ENCODE measurements around the gene SYNE1. TPM values are rescaled to one million over a fixed set of nuclear protein-coding genes. Genes with fewer than 3 reads are reported as not detected.

The SYNE1 gene
- total and polyA plus RNA-seq, 10 of the 15 experiments (the other 5 are each of a cell fraction or from before 2014, with no cell fraction given) = 2.3 to 28.7 (median 14.1) TPM

DNA sequence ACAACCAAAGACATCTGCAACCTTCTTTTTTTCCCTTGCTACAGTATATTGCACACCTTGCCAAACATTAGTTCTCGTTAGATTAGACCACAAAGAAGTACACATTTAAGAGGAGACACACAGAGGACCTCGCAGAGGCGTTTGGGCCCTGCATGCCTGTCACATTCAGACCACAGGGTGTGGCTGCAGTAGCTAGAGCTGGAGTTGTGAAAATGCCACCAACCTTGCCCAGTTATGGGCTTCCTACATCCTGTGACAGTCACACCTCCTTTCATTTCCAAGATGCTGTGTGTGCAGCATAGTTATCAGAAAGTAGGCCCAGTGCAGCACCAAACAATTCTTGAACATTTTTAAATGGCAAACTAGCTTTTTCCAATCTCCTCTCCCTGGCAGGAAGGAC lies 2.4 kb downstream of the SYNE1 start:
- peaks cover 4 to 13% of the 10 kb centered on the region in 2 experiments for H3K27me3 ChIP-seq (replicated peaks in 1 of 2; ENCODE audit: control insufficient read depth in 2 of 2, insufficient read depth in 2 of 2, low read length in 1 of 2)
- SMC1A ChIA-PET (ENCODE audit: uncharacterized antibody, unreplicated experiment) = no interaction called here
- H3K9me3 ChIP-seq (replicated peaks; ENCODE audit: control insufficient read depth, insufficient read depth, low read length) = no peaks in the 10 kb centered on the region
- BruUV-seq (replicated peaks) = no TSS peak
- no peak overlapping the region for H2AFZ ChIP-seq (ENCODE audit: control insufficient read depth, low read depth, low read length)
- H3K27ac ChIP-seq (ENCODE audit: control insufficient read depth, insufficient read depth) = no peak overlapping the region
- DNase-seq (ENCODE audit: low read depth, low spot score) (no peak), FAIRE-seq (peak; percentile 73), ATAC-seq (peak; percentile 81)
- no peaks in the 10 kb centered on the region for H3K79me2 ChIP-seq (ENCODE audit: control insufficient read depth, insufficient read depth, low read length)
- TF ChIP-seq NFYA (IDR thresholded peaks at IDR 0.05; ENCODE audit: borderline replicate concordance, low read depth, low read length) = no peak
- TF ChIP-seq SRF (IDR thresholded peaks at IDR 0.05; ENCODE audit: low read depth in 2 of 2, low read length in 2 of 2) = peak; percentile 79 to 88; a peak in 3 of 4 replicates
- peaks cover 4% of the 10 kb centered on the region; the same call in 1 of the 2 replicates for H3K4me1 ChIP-seq (ENCODE audit: control insufficient read depth, insufficient read depth, low read length)
- intact Hi-C loops (cut with micrococcal nuclease; ENCODE audit: unreplicated experiment) = no loop called here
- 4% methylated on average over 3 of the region's 3 CpGs for WGBS (ENCODE audit: insufficient coverage, insufficient replicate concordance, low lambda C conversion rate, missing lambda C conversion rate)
- CTCF ChIA-PET = interaction anchor here (0.8 kb wide), 1 partner anchor 83 kb away, joined by 3 read pairs; no protein-coding TSS in a partner anchor
- H3K4me2 ChIP-seq (ENCODE audit: control insufficient read depth, insufficient read depth) = no peak overlapping the region
- no peaks in the 10 kb centered on the region for H3K36me3 ChIP-seq (ENCODE audit: control insufficient read depth in 2 of 2, insufficient read depth in 2 of 2, low read length in 1 of 2)
- RAD21 ChIA-PET (ENCODE audit: unreplicated experiment) = no interaction called here
- in situ Hi-C loops (cut with MboI) = no loop called here
- H3K9ac ChIP-seq (ENCODE audit: control insufficient read depth, insufficient read depth, low read length) = no peak overlapping the region
- no peak overlapping the region for H3K4me3 ChIP-seq
- H4K20me1 ChIP-seq (ENCODE audit: control insufficient read depth, insufficient read depth) = no peaks in the 10 kb centered on the region
- POLR2A ChIA-PET = no interaction called here

- Histone ChIP-seq H3K9me3 (replicated peaks; ENCODE audit: control insufficient read depth, insufficient read depth, low read length) (no peaks in the 10 kb centered on the region), H3K9ac (ENCODE audit: control insufficient read depth, insufficient read depth, low read length) (no peak overlapping the region), H4K20me1 (ENCODE audit: control insufficient read depth, insufficient read depth) (no peaks in the 10 kb centered on the region), H3K36me3 (ENCODE audit: control insufficient read depth in 2 of 2, insufficient read depth in 2 of 2, low read length in 1 of 2) (no peaks in the 10 kb centered on the region), H3K4me3 (no peak overlapping the region), H3K79me2 (ENCODE audit: control insufficient read depth, insufficient read depth, low read length) (no peaks in the 10 kb centered on the region), H3K27ac (ENCODE audit: control insufficient read depth, insufficient read depth) (no peak overlapping the region), H3K27me3 (replicated peaks in 1 of 2; ENCODE audit: control insufficient read depth in 2 of 2, insufficient read depth in 2 of 2, low read length in 1 of 2) (peaks cover 4 to 6% of the 10 kb centered on the region in 2 experiments), H3K4me1 (ENCODE audit: control insufficient read depth, insufficient read depth, low read length) (peaks cover 4% of the 10 kb centered on the region; the same call in 1 of the 2 replicates), H3K4me2 (ENCODE audit: control insufficient read depth, insufficient read depth) (no peak overlapping the region), H2AFZ (ENCODE audit: control insufficient read depth, low read depth, low read length) (no peak overlapping the region)
- ATAC-seq = no peak
- SMC1A ChIA-PET (ENCODE audit: uncharacterized antibody, unreplicated experiment) = no interaction called here
- BruUV-seq (replicated peaks) = no TSS peak
- no peak for DNase-seq (ENCODE audit: low read depth, low spot score)
- WGBS (ENCODE audit: insufficient coverage, insufficient replicate concordance, low lambda C conversion rate, missing lambda C conversion rate) = 23% methylated on average over 2 of the region's 2 CpGs
- intact Hi-C loops (cut with micrococcal nuclease; ENCODE audit: unreplicated experiment) (no loop called here), in situ Hi-C loops (cut with MboI) (no loop called here)
- POLR2A ChIA-PET = no interaction called here
- RAD21 ChIA-PET (ENCODE audit: unreplicated experiment) = no interaction called here
- FAIRE-seq = no peak
- CTCF ChIA-PET = interaction anchor here (1.3 to 3.4 kb wide), 2 partner anchors 11 to 80 kb away, joined by 3 to 14 read pairs; no protein-coding TSS in a partner anchor
- TF ChIP-seq NR2C1 (IDR thresholded peaks at IDR 0.05) (no peak), MTA2 (IDR thresholded peaks at IDR 0.05; ENCODE audit: low read depth) (no peak), POLR2AphosphoS5 (IDR thresholded peaks at IDR 0.05; ENCODE audit: low read length) (no peak), CREB1 (IDR thresholded peaks at IDR 0.05; ENCODE audit: low read depth) (no peak), JUNB (IDR thresholded peaks at IDR 0.05) (no peak), SMAD1 (IDR thresholded peaks at IDR 0.05; ENCODE audit: low read depth, partially characterized antibody) (no peak), IRF3 (IDR thresholded peaks at IDR 0.05) (no peak)
- TF ChIP-seq, protein P1, sequence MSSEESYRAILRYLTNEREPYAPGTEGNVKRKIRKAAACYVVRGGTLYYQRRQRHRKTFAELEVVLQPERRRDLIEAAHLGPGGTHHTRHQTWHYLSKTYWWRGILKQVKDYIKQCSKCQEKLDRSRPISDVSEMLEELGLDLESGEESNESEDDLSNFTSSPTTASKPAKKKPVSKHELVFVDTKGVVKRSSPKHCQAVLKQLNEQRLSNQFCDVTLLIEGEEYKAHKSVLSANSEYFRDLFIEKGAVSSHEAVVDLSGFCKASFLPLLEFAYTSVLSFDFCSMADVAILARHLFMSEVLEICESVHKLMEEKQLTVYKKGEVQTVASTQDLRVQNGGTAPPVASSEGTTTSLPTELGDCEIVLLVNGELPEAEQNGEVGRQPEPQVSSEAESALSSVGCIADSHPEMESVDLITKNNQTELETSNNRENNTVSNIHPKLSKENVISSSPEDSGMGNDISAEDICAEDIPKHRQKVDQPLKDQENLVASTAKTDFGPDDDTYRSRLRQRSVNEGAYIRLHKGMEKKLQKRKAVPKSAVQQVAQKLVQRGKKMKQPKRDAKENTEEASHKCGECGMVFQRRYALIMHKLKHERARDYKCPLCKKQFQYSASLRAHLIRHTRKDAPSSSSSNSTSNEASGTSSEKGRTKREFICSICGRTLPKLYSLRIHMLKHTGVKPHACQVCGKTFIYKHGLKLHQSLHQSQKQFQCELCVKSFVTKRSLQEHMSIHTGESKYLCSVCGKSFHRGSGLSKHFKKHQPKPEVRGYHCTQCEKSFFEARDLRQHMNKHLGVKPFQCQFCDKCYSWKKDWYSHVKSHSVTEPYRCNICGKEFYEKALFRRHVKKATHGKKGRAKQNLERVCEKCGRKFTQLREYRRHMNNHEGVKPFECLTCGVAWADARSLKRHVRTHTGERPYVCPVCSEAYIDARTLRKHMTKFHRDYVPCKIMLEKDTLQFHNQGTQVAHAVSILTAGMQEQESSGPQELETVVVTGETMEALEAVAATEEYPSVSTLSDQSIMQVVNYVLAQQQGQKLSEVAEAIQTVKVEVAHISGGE (CRISPR knock-in tag; IDR thresholded peaks at IDR 0.05) = no peak
Observed at GRCh38 chr6:152632121-152632782, 4.9 kb downstream of the SYNE1 start.
